Skeletal muscle satellite cell (primary cell): ENCODE data around the gene NPPB.

Source experiments
- H3K27me3 ChIP-seq: 2 replicates; pipeline ENCODE4 v1.7.0; 2013; ENCODE audit warnings: low read length; ENCODE audit not compliant: control insufficient read depth, insufficient read depth
- H3K36me3 ChIP-seq: 2 replicates; pipeline ENCODE4 v1.7.0; 2013; ENCODE audit warnings: mild to moderate bottlenecking, control low read depth, low read length; ENCODE audit not compliant: insufficient read depth
- H3K4me1 ChIP-seq: 2 replicates; pipeline ENCODE4 v1.7.0; 2013; ENCODE audit warnings: low read length; ENCODE audit not compliant: control insufficient read depth, insufficient read depth
- H3K4me2 ChIP-seq: 2 replicates; pipeline ENCODE4 v1.7.0; 2013; ENCODE audit warnings: mild to moderate bottlenecking, low read length
- H3K4me3 ChIP-seq: 2 replicates; pipeline ENCODE4 v1.7.0; 2013; ENCODE audit warnings: low read length
- H3K9ac ChIP-seq: 2 replicates; pipeline ENCODE4 v1.7.0; 2013; ENCODE audit warnings: mild to moderate bottlenecking, low read depth, low read length, moderate library complexity
- H3K9me3 ChIP-seq: replicated peaks from 2 replicates; pipeline ENCODE4 v1.7.0; 2013; ENCODE audit warnings: mild to moderate bottlenecking, control low read depth, low read length

The NPPB gene

DNA sequence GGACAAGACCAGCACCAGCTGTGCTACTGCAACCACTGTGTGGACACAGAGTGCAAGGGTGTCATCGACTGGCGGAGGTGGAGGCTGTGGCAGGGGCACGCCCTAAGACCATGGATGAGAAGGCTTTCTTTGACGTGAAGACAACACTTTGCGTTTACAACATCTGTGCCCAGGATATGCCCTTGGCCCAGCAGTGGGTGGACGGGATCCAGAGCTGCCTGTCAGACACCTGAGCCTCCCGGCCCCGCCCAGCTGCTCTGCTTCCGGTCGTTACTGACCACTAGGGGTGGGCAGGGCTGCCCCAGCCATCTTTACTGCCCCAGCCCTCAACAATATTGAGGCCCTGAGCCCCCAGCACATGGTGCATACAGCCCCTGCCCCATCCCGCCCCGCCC lies 21.4 kb upstream of the NPPB start:
- Histone ChIP-seq H3K4me1 (no peaks in the 10 kb centered on the region), H3K4me3 (no peak overlapping the region), H3K27me3 (peaks cover 79% of the 10 kb centered on the region), H3K9ac (no peak overlapping the region), H3K4me2 (no peak overlapping the region), H3K9me3 (no peaks in the 10 kb centered on the region), H3K36me3 (no peaks in the 10 kb centered on the region)

DNA sequence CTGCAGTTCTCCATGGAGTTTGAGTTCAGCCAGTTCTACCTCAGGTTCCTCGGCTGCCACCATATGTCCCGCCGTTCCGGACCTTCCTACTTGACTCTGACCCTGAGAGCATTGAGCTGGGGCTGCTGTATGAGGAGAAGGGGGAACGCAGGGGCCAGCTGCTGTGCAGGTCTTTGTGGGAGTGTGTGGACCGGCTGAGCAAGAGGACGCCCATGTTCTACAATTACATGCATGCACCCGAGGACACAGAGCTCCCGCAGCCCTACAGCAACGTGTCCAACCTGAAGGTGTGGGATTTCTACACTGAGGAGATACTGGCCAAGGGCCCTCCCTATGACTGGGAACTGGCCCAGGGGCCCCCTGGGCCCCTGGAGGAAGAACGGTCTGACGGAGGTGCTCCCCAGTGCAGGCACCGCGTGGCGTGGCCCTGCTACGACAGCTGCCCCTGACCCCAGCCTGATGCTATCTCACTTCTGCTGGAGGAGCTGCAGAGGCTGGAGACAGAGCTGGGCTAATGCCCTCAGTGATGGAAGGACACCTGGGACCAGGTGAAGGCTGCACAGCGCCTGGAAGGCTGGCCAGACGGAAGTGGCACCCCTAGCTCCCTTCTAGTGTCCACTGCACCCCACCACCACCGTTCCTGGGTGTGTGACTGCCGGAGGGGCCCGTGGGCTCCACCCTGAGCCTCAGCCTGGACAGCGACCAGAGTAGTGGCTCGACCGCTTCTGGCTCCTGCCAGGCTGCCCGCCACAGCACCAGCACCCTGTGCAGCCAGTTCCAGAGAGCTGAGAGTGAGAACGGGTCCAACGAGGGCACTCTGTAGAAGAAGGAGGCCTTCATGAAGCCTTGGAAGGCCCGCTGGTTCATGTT lies 20.8 kb upstream of the NPPB start:
- H3K4me3 ChIP-seq = no peak overlapping the region
- no peaks in the 10 kb centered on the region for H3K9me3 ChIP-seq
- H3K27me3 ChIP-seq = peaks cover 79% of the 10 kb centered on the region
- H3K4me2 ChIP-seq = no peak overlapping the region
- no peaks in the 10 kb centered on the region for H3K36me3 ChIP-seq
- H3K4me1 ChIP-seq = no peaks in the 10 kb centered on the region
- H3K9ac ChIP-seq = no peak overlapping the region

DNA sequence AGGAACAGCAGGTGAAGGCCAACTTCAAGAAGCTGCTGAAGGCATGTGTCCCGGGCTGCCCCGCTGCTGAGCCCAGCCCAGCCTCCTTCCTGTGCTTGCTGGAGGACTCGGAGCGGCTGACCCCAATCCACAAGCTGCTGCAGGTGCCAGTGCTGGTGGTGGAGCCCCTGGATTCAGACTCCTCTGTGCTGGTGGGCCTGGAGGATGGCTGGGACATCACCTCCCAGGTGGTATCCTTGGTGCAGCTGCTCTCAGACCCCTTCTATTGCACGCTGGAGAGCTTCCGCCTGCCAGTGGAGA lies 20.1 kb upstream of the NPPB start:
- no peak overlapping the region for H3K4me3 ChIP-seq
- no peaks in the 10 kb centered on the region for H3K4me1 ChIP-seq
- H3K27me3 ChIP-seq = peaks cover 82% of the 10 kb centered on the region
- H3K9me3 ChIP-seq = no peaks in the 10 kb centered on the region
- H3K4me2 ChIP-seq = no peak overlapping the region
- no peaks in the 10 kb centered on the region for H3K36me3 ChIP-seq
- no peak overlapping the region for H3K9ac ChIP-seq

DNA sequence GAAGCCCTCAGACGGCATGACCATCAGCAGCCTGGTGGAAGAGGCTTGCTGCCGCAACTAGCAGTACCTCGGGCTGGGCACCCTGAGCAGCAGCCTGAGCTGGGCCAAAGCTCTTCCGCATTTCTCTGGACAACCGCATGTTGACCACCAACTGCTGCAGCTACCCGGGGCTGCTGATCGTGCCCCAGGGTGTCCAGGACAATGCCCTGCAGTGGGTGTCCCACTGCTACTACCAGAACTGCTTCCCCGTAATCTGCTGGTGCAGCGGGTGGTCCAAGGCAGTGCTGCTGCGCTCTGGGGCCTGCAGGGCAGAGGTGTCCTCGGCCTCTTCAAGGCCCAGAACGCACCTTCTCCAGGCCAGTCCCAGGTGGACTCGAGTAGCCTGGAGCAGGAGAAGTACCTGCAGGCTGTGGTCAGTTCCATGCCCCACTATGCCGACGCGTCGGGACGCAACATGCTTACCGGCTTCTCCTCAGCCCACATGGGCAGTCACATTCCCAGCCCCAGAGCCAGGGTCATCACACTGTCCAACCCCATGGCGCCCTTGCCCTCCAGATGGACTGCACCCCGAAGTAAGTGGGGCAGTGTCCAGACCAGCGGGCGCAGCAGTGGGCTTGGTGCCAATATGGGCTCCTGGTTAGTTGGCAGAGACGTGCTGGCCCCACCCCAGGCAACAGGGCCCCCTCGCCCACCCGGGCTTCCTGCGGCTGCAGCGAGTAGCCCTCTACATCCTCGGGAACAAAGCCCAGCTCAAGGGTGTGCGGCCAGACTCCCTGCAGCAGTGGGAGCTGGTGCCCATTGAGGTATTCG lies 19.5 kb upstream of the NPPB start:
- H3K9ac ChIP-seq = no peak overlapping the region
- H3K4me1 ChIP-seq = no peaks in the 10 kb centered on the region
- peaks cover 82% of the 10 kb centered on the region for H3K27me3 ChIP-seq

DNA sequence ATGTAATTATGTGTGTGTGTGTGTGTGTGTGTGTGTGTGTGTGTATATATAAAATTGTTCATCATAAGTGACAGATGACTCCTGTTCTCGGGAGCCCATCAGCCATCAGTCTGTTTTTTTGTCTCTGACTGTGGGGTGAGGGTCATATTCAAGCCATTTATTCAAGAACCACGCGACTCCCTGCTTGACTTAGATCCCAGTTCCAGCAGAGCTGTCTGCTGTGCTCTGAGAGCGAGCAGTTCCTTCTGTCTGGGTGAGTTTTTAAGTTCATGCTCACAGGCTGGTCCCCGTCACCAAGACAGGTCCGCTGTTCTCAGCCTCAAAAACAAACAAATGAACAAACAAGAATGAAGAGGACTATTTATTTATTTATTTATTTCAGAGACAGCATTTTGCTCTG lies 18.3 kb upstream of the NPPB start:
- Histone ChIP-seq H3K4me2 (no peak overlapping the region), H3K9ac (no peak overlapping the region), H3K36me3 (no peaks in the 10 kb centered on the region), H3K4me3 (no peak overlapping the region), H3K27me3 (peaks cover 79% of the 10 kb centered on the region), H3K4me1 (no peaks in the 10 kb centered on the region), H3K9me3 (no peaks in the 10 kb centered on the region)

More for the DNA sequence above, 19.5 kb upstream of the NPPB start:
- no peaks in the 10 kb centered on the region for H3K36me3 ChIP-seq
- H3K4me2 ChIP-seq = no peak overlapping the region
- H3K4me3 ChIP-seq = no peak overlapping the region
- no peaks in the 10 kb centered on the region for H3K9me3 ChIP-seq

DNA sequence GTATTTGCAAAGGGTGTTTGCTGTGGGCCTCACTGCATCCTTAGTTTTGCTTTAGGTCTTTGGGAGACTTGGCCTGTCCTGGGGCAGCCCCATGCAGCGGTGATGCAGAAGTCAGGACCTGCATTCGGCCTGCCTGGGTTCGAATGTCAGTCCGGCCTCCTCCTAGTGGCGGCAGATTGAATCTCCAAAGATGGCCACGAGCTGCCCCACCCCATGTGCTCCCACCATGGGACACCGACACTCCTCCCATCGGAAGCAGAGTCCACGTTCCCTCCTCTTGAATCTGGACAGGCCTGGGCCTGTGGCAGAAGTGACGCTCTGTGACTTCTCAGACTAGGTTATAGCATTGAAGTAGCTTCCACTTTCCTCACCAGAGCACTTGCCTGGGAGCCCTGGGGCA lies 16.3 kb upstream of the NPPB start:
- no peak overlapping the region for H3K4me2 ChIP-seq
- H3K9ac ChIP-seq = no peak overlapping the region
- peaks cover 66% of the 10 kb centered on the region for H3K27me3 ChIP-seq
- no peaks in the 10 kb centered on the region for H3K36me3 ChIP-seq
- H3K9me3 ChIP-seq = no peaks in the 10 kb centered on the region
- H3K4me1 ChIP-seq = no peaks in the 10 kb centered on the region
- H3K4me3 ChIP-seq = no peak overlapping the region

DNA sequence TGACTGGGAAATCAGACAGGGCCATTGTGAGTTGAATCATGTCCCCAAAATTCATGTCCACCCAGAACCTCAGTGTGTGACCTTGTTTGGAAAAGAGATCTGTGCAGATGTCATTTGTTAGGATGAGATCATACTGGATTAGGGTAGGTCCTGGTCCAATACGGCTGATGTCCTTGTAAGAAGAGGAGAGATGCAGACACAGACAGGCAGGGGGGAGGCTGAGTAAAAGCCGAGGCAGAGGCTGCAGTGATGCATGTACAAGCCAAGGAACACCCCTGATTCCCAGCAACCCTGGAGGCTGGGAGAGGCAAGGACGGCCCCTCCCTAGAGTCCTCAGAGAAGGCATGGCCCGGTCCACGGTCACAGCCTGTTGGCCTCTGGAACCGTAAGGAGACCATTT lies 15.9 kb upstream of the NPPB start:
- no peak overlapping the region for H3K4me2 ChIP-seq
- no peak overlapping the region for H3K9ac ChIP-seq
- H3K9me3 ChIP-seq = no peaks in the 10 kb centered on the region
- no peak overlapping the region for H3K4me3 ChIP-seq
- no peaks in the 10 kb centered on the region for H3K4me1 ChIP-seq
- H3K36me3 ChIP-seq = no peaks in the 10 kb centered on the region
- H3K27me3 ChIP-seq = peaks cover 66% of the 10 kb centered on the region

DNA sequence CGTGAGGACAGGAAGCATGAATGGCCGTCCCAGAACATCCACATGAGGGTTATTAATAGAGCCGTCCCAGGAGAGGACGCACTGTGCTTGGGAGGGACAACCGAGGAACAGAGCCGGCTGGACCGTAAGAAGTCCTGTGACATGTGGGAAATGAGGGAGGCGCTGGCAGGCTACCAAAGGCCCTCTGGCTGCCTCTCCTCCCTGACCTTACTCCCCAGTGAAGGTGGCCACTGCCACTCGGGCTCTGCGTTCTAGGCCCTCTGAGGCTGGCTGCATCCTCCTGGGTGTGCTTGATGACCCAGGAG lies 15.5 kb upstream of the NPPB start:
- Histone ChIP-seq H3K27me3 (peaks cover 66% of the 10 kb centered on the region), H3K9me3 (no peaks in the 10 kb centered on the region), H3K4me3 (no peak overlapping the region)

DNA sequence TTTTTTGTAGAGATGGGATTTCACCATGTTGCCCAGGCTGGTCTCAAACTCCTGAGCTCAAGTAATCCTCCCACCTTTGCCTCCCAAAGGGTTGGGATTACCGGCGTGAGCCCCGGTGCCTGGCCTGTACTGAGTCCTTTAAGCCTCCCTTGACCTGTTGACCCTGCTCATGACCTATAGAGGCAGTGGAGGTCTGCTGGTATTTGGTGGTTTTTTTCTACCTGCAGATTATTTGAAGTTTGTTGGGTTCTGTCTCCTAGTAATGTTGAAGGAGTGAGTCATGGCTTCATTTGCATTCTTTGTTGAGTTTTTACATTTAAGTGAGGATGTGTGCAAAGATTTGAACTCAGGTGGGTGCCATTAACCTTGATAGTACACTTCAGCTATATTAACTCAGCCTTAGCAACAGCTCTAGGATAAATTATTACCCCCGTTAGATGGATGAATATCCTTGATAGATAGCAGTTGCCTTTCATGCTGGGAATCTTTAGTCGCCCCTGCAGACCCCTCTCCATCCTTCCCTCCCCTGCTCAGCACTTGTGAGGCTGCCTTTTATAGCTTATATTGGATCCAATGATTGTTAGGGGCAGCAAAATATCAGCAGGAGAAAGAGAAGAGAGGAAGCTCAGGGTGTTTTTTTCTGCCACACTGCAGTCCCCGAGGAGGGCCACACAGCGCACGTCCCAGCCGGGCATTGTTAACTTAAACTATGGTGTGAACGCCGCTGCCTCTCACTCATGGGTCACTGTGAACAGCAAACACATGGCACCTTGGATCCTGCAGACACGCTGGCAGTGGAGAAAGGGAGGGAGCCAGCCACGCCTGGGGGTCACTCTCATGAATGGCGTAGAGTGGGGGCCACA lies 14.9 kb upstream of the NPPB start:
- H3K9ac ChIP-seq = no peak overlapping the region
- H3K9me3 ChIP-seq = no peaks in the 10 kb centered on the region
- H3K4me1 ChIP-seq = no peaks in the 10 kb centered on the region
- H3K4me2 ChIP-seq = no peak overlapping the region
- no peak overlapping the region for H3K4me3 ChIP-seq
- peaks cover 62% of the 10 kb centered on the region for H3K27me3 ChIP-seq
- H3K36me3 ChIP-seq = no peaks in the 10 kb centered on the region

More for the DNA sequence above, 15.5 kb upstream of the NPPB start:
- Histone ChIP-seq H3K4me2 (no peak overlapping the region), H3K4me1 (no peaks in the 10 kb centered on the region), H3K36me3 (no peaks in the 10 kb centered on the region), H3K9ac (no peak overlapping the region)

DNA sequence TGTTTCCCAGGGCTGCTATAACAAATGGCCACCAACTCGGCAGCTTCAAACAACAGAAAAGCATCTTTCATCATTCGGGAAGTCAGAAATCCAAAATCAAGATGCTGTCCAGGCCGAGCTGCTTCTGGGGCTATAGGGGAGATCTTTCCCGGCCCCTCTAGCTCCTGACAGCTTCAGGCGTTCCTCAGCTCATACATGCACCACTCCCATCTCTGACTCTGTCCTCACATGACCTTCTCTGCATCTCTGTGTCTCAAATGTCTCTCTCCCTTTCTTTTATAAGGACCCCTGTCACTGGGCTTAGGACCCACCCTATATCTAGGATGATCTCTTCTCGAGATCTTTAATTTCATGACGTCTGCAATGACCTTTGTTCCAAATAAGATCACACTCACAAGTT lies 13.8 kb upstream of the NPPB start:
- H3K9me3 ChIP-seq = no peaks in the 10 kb centered on the region

DNA sequence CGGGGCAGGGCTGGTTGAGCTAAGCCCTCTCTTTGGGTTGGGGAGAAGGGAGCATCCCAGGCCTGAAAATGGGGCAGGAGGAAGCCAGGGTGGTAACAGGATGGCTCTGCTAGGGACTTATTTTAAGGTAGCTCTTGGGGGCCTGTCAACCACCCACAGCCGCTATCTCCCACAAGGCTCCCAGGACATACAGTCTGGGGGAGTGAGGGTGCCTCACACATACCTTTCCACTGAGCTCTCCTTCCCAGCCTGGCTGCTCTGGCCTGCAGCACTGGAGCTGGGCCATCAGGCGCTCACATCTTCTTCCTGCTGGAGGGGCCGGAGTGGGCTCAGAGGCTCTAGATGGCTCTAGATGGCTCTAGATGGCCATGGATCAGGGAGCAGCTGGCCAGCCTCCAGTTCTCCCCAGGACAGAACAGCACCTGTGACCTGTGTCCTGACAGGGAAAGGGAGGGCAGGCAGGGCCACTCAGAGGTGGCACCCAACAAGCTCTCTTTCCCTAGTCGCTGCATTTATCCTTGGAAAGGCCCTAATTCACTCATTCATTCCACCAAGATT lies 11.0 kb upstream of the NPPB start:
- Histone ChIP-seq H3K9ac (no peak overlapping the region), H3K4me2 (no peak overlapping the region), H3K36me3 (no peaks in the 10 kb centered on the region), H3K27me3 (peaks cover 52% of the 10 kb centered on the region), H3K4me3 (no peak overlapping the region), H3K9me3 (no peaks in the 10 kb centered on the region), H3K4me1 (no peaks in the 10 kb centered on the region)

More for the DNA sequence above, 13.8 kb upstream of the NPPB start:
- Histone ChIP-seq H3K9ac (no peak overlapping the region), H3K4me1 (no peaks in the 10 kb centered on the region), H3K27me3 (peaks cover 54% of the 10 kb centered on the region), H3K36me3 (no peaks in the 10 kb centered on the region), H3K4me3 (no peak overlapping the region), H3K4me2 (no peak overlapping the region)
